Pancreas (tissue), 10 donors: ENCODE data around the gene MYO1C. TPM values are rescaled to one million over a fixed set of nuclear protein-coding genes. Genes with fewer than 3 reads are reported as not detected.
A peak's percentile ranks its signal among the peaks of the same experiment; 100 is the strongest.

Source experiments
- ATAC-seq, 4 donors: fragments of 200-7000 bp; cut with Tn5 transposase; one replicate each; pipeline versions ENCODE4 v1.8.0 to v1.9.1; 2020; ENCODE audit warnings: mild to moderate bottlenecking in 4 of 4, moderate library complexity in 4 of 4
- DNase-seq, 6 donors: peaks; one replicate each; pipeline ENCODE4 v3.0.0-alpha.2; 2020
- FAIRE-seq: peaks from 2 replicates; lab custom pipeline; 2012; peaks lifted over from hg19 to GRCh38; lab: Jason Lieb, UNC
- H3K27ac ChIP-seq, 4 donors: fragments of 200-600 bp; sonication (generic); 1 replicate in 3 of 4; 2 replicates in 1 of 4; pipeline versions ENCODE4 v1.5.0 to v1.8.0; 2020
- H3K27me3 ChIP-seq, 4 donors: fragments of 200-600 bp; one replicate each; pipeline ENCODE4 v1.8.0; 2021
- H3K36me3 ChIP-seq, 3 donors: fragments of 200-600 bp; sonication (generic) in 1 of 3; one replicate each; pipeline versions ENCODE4 v1.5.0 to v1.8.0; 2020 to 2021
- H3K4me1 ChIP-seq, 3 donors: fragments of 200-600 bp; one replicate each; pipeline ENCODE4 v1.8.0; 2021
- H3K4me3 ChIP-seq, 4 donors: fragments of 200-600 bp; sonication (generic) in 2 of 4; one replicate each; pipeline versions ENCODE4 v1.5.0 to v1.8.0; 2020 to 2021
- H3K9me3 ChIP-seq, 4 donors: fragments of 200-600 bp; one replicate each; pipeline ENCODE4 v1.8.0; 2021
- WGBS, 2 donors: extraction: QIAGEN DNeasy Blood & Tissue Kit; methylation state at CpG; one replicate each; pipeline ENCODE4 v1.1.7; 2013; 5-methylcytosine and 5-hydroxymethylcytosine counted together
- intact Hi-C, 3 donors: fragments of 100-400 bp; cut with DNase I; formaldehyde crosslinking; loops; one replicate each; pipeline versions ENCODE4 v1.11.1 to v1.14.2; 2022
- polyA plus RNA-seq, 2 donors: library from polyadenylated mRNA; stranded (reverse); fragments of 200-250 nt; gene quantifications; one replicate each; pipeline ENCODE4 v1.2.3, GENCODE V29; 2013
- total RNA-seq, 6 donors: library from RNA; stranded (reverse); fragmentation: NEBNext Ultra II Directional in 4 of 6; extraction: Animal tissue kit (Norgen Biotek cat#: 25700) in 4 of 6; gene quantifications; one replicate each; pipeline versions ENCODE4 v1.2.1 to v1.2.4, GENCODE V29; 2021 to 2023
- TF ChIP-seq, protein P1 (sequence below), 4 donors: fragments of 200-600 bp; sonication (generic) in 3 of 4; IDR thresholded peaks; one replicate each; pipeline versions ENCODE4 v1.5.0 to v1.8.0; 2021; ENCODE audit warnings: antibody characterized with exemption in 4 of 4
- donor health status: healthy with polysubstance abuse.
- donor health status: DM: no; HTN: no; CAD: no; lungs with moderate emphysema.
- donor health status: DM: no; HTN: no; CAD: no.
- donor health status: control.
- donor health status: control.
- donor health status: Bipolar disorder and iron deficiency.
- donor health status: DM: yes; HTN: yes; CAD: no.
- donor health status: DM: no; HTN: no; CAD: no.
- donor health status: DM: no; HTN: no; CAD: no.
- donor health status: DM: yes; HTN: yes; CAD: no.

The MYO1C gene
- 100 to 1,000 TPM in 4 of 6 donors, 10 to 100 TPM in 2; 95.1 to 138 (median 105) TPM for total RNA-seq
- polyA plus RNA-seq: 10 to 100 TPM; 57.2 to 69.3 TPM

DNA sequence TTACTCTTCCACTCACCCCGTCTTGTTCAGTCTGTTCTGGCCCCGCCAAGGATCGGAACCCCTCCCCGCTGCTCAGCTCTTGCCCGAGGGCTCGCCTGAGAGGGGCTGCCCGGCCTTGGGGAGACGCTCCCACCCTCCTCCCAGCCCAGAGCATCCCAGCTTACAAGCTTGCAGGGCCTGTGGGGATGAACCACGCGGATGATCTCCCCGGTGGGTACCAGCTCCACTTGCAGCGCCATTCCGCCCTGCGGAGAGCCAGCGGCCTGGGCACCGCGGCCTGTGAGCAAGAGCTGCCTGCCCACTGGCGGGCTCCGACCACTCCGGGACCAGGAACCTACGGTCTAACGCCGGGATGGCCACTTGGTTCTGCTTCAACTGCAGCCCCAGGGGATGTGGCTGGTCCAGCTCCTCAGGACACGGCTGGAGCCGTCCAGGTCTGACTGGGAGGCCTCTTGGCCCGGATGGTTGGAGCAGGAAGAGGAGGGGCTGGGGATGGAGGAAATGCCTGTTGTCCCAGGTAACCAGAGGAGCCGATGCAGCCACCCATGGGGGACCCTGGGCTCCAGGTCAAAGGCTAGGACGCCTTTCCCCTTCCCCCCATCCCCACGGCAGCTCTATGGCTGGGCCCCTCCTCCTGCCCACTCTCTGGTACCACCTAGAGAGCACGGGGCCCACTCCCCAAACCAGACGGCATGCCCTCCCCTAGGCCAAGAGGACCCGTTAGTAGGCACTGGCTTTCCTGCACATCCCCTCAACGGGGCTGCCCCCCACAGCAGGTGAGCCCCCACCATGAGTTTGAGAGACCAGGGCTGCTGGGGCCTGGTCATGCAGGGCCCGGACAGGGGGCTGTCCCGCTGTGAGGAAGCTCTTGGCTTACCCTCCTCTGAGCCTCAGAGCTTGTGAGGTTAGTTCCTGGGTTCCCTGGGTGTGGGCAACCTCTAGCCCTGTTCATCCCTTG, at the start of gene MYO1C:
MYO1C (minus strand) TSS at position 438 of the 958 bp plus-strand sequence; CDS start at position 239, 199 bp downstream.
- FAIRE-seq: no peak
- peaks cover 0 to 4% (median 0%) of the 10 kb centered on the region in 3 donors for H3K4me1 ChIP-seq
- peak in 2 of 6 donors; percentile 65 to 86 for DNase-seq
- H3K27me3 ChIP-seq: no peaks in the 10 kb centered on the region
- no peaks in the 10 kb centered on the region for H3K36me3 ChIP-seq
- no peak for ATAC-seq
- no peaks in the 10 kb centered on the region for H3K9me3 ChIP-seq
- WGBS, 2 donors: 68 to 76% methylated on average over 34 to 35 of the region's 35 CpGs
- peak within 1 kb of the TSS in 1 of 4 donors; percentile 44 for H3K27ac ChIP-seq
- intact Hi-C loops: no loop called here
- TF ChIP-seq, protein P1, sequence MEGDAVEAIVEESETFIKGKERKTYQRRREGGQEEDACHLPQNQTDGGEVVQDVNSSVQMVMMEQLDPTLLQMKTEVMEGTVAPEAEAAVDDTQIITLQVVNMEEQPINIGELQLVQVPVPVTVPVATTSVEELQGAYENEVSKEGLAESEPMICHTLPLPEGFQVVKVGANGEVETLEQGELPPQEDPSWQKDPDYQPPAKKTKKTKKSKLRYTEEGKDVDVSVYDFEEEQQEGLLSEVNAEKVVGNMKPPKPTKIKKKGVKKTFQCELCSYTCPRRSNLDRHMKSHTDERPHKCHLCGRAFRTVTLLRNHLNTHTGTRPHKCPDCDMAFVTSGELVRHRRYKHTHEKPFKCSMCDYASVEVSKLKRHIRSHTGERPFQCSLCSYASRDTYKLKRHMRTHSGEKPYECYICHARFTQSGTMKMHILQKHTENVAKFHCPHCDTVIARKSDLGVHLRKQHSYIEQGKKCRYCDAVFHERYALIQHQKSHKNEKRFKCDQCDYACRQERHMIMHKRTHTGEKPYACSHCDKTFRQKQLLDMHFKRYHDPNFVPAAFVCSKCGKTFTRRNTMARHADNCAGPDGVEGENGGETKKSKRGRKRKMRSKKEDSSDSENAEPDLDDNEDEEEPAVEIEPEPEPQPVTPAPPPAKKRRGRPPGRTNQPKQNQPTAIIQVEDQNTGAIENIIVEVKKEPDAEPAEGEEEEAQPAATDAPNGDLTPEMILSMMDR (IDR thresholded peaks at IDR 0.05): no peak
- H3K4me3 ChIP-seq: peak within 1 kb of the TSS in 3 of 4 donors; percentile 10 to 59 (median 56)

GRCh38 chr17:1541367-1541904, 49.0 kb upstream of the MYO1C start:
- no peak for DNase-seq
- Histone ChIP-seq H3K27ac (no peak overlapping the region), H3K36me3 (peaks cover 0 to 38% (median 12%) of the 10 kb centered on the region in 3 donors), H3K27me3 (no peaks in the 10 kb centered on the region), H3K9me3 (no peaks in the 10 kb centered on the region), H3K4me1 (no peaks in the 10 kb centered on the region), H3K4me3 (no peak overlapping the region)
- ATAC-seq: no peak
- FAIRE-seq: no peak
- intact Hi-C loops: no loop called here
- TF ChIP-seq, protein P1 (IDR thresholded peaks at IDR 0.05): no peak
- 95 to 99% methylated on average over 4 of the region's 4 CpGs for WGBS, 2 donors

- intact Hi-C loops: no loop called here
- H3K27ac ChIP-seq: no peak overlapping the region
- WGBS, 2 donors: 91 to 93% methylated on average over 15 of the region's 15 CpGs
- H3K9me3 ChIP-seq: no peaks in the 10 kb centered on the region
- no peaks in the 10 kb centered on the region for H3K27me3 ChIP-seq
- TF ChIP-seq, protein P1 (IDR thresholded peaks at IDR 0.05): no peak
- FAIRE-seq: no peak
- no peaks in the 10 kb centered on the region for H3K4me1 ChIP-seq
- peaks cover 0 to 37% (median 12%) of the 10 kb centered on the region in 3 donors for H3K36me3 ChIP-seq
- no peak for ATAC-seq
- no peak overlapping the region for H3K4me3 ChIP-seq
- DNase-seq: no peak
Measured at GRCh38 chr17:1539811-1540210, 47.3 kb upstream of the MYO1C start.

GRCh38 chr17:1535737-1536136, 43.3 kb upstream of the MYO1C start:
- ATAC-seq (no peak), DNase-seq (no peak), FAIRE-seq (no peak)
- Histone ChIP-seq H3K27me3 (no peaks in the 10 kb centered on the region), H3K4me3 (no peak overlapping the region), H3K9me3 (no peaks in the 10 kb centered on the region), H3K4me1 (no peaks in the 10 kb centered on the region), H3K36me3 (peaks cover 3 to 47% (median 6%) of the 10 kb centered on the region in 3 donors), H3K27ac (no peak overlapping the region)
- TF ChIP-seq, protein P1 (IDR thresholded peaks at IDR 0.05): no peak
- WGBS, 2 donors: 89 to 95% methylated on average over 4 of the region's 4 CpGs
- intact Hi-C loops: no loop called here
